ENCODE data around the gene ACSF2.

Gene ACSF2

DNA sequence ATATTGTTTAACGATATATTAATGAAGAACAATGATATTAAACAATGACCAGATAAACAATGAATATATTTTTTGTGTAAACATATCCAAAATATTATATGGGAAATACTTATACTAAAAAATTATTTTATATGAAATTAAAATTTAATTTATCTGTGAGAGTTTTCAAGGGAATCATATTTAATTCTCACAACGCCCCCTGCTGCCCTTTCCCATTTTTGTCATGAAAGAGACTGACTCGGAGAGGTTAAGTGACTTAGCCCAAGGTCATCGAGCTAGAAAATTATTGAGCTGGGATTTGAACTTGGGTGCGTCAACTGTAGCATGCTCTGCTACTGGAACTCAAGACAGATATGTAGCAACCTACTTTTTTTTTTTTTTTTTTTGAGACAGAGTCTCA is 75.0 kb downstream of the ACSF2 start:
- DNase-seq (ENCODE audit: low spot score): no peak

- no peak for DNase-seq (ENCODE audit: low spot score)
Measured at GRCh38 chr17:50502301-50502990, 76.4 kb downstream of the ACSF2 start.

- no peak for DNase-seq (ENCODE audit: low spot score)
Measured at GRCh38 chr17:50505591-50506130, 79.6 kb downstream of the ACSF2 start.

DNA sequence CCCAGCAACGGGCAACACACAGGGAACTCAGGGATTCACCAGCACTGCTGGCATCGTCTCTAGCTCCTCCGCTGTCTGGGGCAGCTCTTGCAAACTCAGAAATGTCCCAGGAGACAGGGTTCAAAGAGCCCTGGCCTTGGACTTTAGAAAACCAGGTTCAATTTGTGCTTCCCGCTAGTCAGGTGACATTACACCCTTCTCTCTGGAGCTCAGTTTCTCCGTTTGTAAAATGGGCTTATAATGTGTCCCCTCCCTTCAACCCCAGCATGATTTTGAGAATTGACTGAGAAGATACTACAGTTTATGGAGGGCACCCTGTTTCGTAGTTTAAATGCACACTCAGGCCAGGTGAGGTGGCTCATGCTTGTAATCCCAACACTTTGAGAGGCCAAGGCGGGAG is 80.3 kb downstream of the ACSF2 start:
- no peak for DNase-seq (ENCODE audit: low spot score)

GRCh38 chr17:50507871-50508572 is 82.0 kb downstream of the ACSF2 start, which contains the start of gene MYCBPAP:
Gene MYCBPAP (plus strand): TSS chr17:50508439. CDS start chr17:50508675, 236 bp downstream.
- peak; percentile 58 for DNase-seq (ENCODE audit: low spot score)

GRCh38 chr17:50508573-50509460 is 82.8 kb downstream of the ACSF2 start:
- no peak for DNase-seq (ENCODE audit: low spot score)

DNA sequence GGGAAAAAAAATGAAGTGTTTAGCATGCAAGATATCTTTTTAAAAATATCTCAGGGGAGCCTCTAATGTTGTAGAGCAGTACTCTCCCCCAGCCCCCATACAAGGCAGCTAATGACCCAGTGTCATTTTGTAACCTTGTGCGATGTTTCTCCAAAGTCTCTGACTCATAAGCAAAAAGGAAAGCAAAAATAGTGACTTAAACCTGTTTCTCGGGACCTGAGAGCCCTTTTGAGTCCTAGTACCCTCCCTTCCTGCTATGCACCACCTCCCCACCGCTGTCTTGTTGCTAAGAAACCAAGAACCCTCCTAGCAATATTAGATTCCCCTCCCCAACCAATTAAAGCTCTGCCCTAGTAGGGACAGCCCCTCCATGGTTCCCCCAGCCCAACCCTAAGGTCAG is 85.0 kb downstream of the ACSF2 start:
- no peak for DNase-seq (ENCODE audit: low spot score)

- DNase-seq (ENCODE audit: low spot score): no peak
Measured at GRCh38 chr17:50513495-50513894, 87.5 kb downstream of the ACSF2 start.

GRCh38 chr17:50514388-50514787 is 88.4 kb downstream of the ACSF2 start:
- no peak for DNase-seq (ENCODE audit: low spot score)

DNA sequence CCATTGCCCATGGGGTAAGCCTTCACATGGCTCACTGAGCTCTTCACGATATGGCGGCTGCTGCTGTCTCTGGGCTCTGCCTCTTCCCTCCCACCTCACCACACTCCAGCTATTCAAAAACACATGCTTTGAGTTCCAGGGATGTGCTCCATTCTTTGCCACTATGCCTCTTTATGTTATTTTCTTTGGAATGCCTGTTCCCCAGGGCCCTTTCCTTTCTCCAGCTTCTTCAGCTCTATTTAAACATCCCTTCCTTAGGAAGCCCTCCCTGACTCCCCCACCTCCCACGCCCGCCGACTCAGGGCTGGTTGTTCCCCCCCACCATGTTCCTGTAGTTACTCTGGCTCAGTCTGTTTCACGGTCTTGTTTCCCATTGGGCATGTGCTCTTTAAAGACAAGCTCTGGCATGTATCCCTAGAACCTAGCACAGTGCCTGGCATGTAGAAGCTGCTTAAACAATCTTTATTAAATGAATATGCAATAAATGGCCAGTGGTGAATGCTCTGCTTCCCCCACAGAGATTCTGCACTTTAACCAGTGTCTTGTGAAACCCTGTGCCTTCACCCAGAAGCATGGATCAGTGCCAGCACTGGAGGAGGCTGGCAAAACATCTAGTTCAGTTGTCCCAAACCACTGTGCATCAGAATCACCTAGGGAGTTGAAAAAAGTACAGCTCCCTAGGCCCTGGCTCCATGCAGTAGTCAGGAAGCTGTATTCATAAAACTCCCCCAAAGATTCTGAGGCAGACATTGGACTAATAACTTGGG is 89.1 kb downstream of the ACSF2 start:
- no peak for DNase-seq (ENCODE audit: low spot score)

DNA sequence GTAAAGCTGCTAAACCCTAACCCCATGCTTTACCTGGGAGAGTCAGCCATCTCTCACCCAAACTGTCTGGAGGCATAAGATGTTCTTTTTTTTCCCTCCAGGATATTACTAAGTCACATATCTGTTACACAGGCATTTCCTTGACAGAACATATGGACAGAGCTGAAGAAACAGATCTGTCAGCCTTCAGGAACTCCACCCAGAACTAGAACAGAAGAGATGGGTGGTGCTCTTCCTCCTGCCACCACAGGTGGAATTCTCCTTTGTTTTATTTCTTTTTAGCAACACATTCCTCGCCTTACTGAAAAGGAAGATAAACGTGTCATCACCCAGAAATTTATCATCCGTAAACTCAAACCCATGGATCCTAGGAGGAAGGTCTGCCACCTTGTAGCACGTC is 91.0 kb downstream of the ACSF2 start:
- DNase-seq (ENCODE audit: low spot score): no peak

- DNase-seq (ENCODE audit: low spot score): no peak
Measured at GRCh38 chr17:50517504-50518383, 91.7 kb downstream of the ACSF2 start.

DNA sequence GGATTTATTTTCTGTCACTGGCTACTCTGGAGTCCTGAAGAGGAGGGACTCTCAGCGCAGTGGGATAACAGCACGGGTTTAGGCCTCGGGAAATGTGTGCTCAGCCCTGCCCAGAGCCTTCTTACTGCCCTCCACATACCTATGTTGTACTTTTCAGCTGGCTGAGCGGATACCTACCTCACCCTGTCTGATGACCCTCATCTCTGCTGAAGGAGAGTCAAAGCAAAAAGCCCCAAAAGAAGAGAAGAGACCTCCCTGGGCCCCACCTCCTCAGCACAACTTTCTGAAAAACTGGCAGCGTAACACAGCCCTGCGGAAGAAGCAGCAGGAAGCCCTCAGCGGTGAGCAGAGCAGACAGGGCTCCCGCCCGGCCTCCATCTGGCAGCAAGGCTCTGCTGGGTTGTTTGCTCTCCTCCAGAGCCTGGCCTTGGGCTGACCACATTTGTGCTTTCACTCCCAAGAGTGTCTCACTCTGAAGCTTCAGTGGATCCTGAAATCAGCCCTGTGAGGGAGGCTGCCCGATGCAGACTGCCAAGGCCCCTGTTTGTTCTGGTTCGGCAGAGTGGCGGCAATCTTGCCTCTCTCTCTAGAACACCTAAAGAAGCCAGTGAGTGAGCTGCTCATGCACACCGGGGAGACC is 92.5 kb downstream of the ACSF2 start:
- DNase-seq (ENCODE audit: low spot score): no peak

GRCh38 chr17:50519141-50519834 is 93.3 kb downstream of the ACSF2 start:
- DNase-seq (ENCODE audit: low spot score): no peak

- DNase-seq (ENCODE audit: low spot score): no peak
Measured at GRCh38 chr17:50520483-50520882, 94.5 kb downstream of the ACSF2 start.

- no peak for DNase-seq (ENCODE audit: low spot score)
Measured at GRCh38 chr17:50521514-50521913, 95.5 kb downstream of the ACSF2 start.

GRCh38 chr17:50522766-50523165 is 96.7 kb downstream of the ACSF2 start:
- DNase-seq (ENCODE audit: low spot score): no peak

GRCh38 chr17:50523208-50523607 is 97.2 kb downstream of the ACSF2 start:
- DNase-seq (ENCODE audit: low spot score): no peak

All from SW480 (cell line).